ENCODE measurements around the gene DENND6B.

GRCh38 chr22:50314081-50314454 lies 12.7 kb downstream of the DENND6B start:
- TF ChIP-seq CTCF (IDR thresholded peaks at IDR 0.05; ENCODE audit: low read depth, low read length) (no peak), POLR2A (IDR thresholded peaks at IDR 0.05; ENCODE audit: extremely low read depth, insufficient read length) (no peak), MAX (IDR thresholded peaks at IDR 0.05; ENCODE audit: low read depth, low read length) (no peak)
